CD4-positive, alpha-beta T cell treated with Interleukin-12 subunit alpha and Interleukin-12 subunit beta, for 1 hour (primary cell): ENCODE data around the gene TMUB1.

Experiments
- DNase-seq: peaks from one replicate; pipeline ENCODE4 v3.0.0-alpha.2; 2020

The TMUB1 gene

DNA sequence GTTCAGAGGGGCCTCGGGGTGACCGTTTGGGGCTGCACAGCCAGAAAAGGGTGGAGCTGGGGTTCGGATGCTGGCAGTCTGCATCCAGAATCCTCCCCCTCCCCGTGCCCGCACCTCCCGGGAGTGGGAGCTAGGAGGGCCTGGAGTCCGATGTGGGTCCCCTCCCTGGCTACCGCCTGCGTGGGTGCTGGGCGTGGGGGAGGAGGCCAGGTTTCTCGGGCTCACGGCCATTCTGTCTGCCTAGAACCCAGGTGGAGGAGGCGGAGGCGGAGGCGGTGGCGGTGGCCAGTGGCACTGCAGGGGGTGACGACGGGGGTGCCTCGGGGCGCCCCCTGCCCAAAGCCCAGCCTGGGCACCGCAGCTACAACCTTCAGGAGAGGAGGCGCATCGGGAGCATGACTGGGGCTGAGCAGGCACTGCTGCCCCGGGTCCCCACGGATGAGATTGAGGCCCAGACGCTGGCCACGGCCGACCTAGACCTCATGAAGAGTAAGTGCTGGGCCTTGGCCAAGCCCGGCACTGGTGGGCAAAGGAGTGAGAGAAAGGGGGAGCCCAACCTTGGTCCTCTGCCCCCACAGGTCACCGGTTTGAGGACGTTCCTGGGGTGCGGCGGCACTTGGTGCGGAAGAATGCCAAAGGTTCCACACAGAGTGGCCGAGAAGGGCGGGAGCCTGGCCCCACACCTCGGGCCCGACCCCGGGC, 16.9 kb downstream of the TMUB1 start:
- DNase-seq, result no peak

- no peak for DNase-seq
Observed at GRCh38 chr7:151065516-151065915, 17.8 kb downstream of the TMUB1 start.

GRCh38 chr7:151064993-151065392, 18.3 kb downstream of the TMUB1 start:
- DNase-seq, result no peak

GRCh38 chr7:151064454-151064853, 18.8 kb downstream of the TMUB1 start:
- DNase-seq, result no peak

DNA sequence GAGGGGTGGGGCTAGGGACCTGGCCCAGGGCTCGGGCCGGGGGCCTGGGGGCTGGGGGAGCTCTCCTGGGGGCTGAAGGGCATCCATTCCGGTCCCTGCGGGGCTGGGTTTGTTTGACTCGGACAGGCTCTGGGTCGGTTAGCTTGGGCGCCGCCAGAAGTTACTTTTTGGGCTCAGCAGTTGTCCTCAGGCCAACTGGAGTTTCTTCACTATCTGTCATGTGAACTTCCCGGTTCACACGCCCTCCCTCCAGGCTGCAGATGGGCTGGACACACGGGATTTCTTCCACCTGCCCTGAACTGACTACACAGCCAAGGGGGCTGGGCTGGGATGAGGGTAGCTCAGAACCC, 20.1 kb downstream of the TMUB1 start:
- DNase-seq, result no peak

GRCh38 chr7:151062399-151063211, 20.7 kb downstream of the TMUB1 start:
- DNase-seq, result no peak

GRCh38 chr7:151062111-151062398, 21.2 kb downstream of the TMUB1 start:
- no peak for DNase-seq

- DNase-seq, result no peak
Observed at GRCh38 chr7:151061213-151062110, 21.8 kb downstream of the TMUB1 start.

- peak; percentile 10 for DNase-seq
Observed at GRCh38 chr7:151060416-151061212, 22.7 kb downstream of the TMUB1 start.

DNA sequence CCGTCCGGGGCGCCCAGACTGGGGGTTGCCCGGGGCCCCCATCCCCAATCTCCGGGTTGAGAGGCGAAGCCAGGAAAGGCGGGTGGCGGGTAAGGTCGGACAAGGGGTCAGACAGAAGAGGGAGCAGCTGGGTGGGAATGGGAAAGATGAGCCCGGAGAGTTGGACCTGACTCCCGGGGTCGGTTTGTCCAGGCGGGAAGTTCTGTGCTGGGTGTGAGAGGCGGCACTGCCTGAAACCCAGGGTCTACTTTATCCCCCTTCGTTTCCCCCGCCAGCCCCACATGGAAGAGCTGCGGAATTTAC, 23.2 kb downstream of the TMUB1 start:
- no peak for DNase-seq

DNA sequence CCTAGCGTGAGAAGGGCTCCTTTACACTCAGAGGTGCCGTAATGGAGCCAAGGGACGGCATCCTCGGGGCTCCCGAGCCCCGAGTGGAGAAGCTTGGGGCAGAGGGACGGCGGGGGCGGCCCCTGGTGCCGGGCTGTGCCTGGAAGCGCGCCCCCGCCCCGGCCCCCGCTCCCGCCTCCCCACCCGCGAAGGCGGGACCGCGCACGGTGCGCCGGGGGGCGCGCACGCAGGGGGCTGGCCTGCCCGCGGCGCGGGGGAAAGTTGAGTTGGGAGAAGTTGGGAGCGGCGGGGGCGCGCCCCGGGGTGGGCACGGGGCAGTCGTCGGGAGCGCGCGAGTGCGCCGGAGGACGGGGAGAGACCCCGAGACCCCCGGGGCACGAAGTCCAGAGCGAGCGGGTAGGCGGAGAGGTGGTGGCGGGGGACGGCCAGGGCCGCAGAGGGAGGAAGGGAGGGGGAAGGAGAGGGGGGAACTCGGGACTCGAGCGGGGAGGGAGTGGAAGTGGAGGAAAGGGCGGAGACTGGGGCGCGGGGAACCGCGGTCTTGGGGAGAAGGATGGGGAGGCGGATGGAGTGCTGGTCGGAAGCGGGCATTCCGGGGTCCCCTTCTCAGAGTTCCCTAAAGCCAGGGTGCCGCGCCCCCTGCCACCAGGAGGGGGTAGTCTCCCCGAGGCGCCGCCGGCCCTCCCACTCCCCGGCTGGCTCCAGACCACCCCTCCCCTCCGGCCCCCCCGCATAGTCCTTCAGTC, 23.8 kb downstream of the TMUB1 start, which contains the start of gene SLC4A2:
Gene SLC4A2, plus strand, starts transcription at position 223 of the 746 bp plus-strand sequence. CDS start 2,399 bp downstream, outside the sequence.
- peak; percentile 74 for DNase-seq

- peak; percentile 11 for DNase-seq
Observed at GRCh38 chr7:151058781-151059366, 24.4 kb downstream of the TMUB1 start.

DNA sequence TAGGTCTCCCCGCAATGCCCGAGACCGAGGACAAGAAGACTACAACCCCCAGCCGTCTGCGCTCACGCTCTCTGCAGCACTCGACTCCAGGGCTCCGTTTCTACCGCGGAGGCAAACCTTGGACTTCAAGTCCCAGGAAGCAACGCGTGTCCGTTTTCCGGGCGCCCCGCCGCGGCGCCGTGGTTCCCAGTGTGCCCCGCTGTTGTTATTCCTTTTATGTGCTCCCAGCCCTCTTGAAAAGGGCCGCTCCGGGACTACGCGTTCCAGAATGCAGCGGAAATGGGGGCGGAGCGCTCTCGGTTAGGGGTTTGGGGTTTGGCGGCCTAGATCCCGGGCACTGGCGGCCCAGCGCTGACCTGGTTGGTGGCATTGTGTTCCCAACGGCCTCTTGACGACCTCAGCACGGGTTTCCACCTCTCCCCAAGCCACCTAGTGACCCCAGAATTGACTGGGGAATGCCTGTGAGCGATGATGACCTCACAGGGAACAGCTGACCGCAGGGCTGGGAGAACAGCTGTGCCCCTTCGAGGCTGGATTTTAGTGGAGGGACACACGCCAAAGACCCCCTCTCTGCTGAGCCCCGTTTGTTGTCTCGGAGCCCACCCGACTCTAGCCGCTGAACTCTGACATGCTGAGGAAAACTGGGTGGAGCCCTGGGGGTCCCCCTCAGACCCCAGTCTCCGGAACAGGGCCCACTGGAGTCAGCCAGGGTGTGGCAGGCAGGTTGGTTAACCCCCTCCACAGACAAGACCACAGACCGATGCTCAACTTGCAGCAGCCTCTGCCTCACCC, 25.1 kb downstream of the TMUB1 start:
- DNase-seq, result peak; percentile 98

DNA sequence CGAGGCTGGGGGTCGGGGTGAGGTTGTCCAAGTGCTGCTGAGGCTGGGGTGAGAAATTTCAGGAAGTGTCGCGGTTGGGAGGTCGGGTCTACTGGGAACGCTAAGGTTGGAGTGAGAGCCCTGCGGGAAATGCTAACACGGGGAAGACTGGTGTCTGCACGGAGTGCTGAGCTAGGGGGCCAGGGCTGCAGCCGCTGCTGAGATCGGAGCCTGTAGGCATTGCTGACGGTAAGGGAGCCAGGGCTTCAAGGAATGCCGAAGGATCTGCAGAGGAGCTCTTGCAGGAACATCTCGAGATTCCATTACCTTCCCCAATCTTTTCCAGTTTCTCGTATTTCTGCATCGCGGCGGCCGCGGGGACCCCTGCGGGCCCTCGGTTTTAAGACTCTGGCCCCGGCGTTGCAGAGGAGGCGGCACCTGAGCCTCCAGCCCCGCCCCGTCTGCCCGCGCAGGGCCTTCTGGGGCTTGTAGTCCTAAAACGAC, 25.7 kb downstream of the TMUB1 start, which contains the start of gene CDK5:
Gene CDK5, minus strand, starts transcription at position 392 of the 483 bp plus-strand sequence. Its CDS starts 49 bp downstream, at position 343.
- DNase-seq, result no peak

GRCh38 chr7:151056666-151057505, 26.4 kb downstream of the TMUB1 start:
- DNase-seq, result no peak

- DNase-seq, result no peak
Observed at GRCh38 chr7:151056283-151056665, 27.0 kb downstream of the TMUB1 start.

DNA sequence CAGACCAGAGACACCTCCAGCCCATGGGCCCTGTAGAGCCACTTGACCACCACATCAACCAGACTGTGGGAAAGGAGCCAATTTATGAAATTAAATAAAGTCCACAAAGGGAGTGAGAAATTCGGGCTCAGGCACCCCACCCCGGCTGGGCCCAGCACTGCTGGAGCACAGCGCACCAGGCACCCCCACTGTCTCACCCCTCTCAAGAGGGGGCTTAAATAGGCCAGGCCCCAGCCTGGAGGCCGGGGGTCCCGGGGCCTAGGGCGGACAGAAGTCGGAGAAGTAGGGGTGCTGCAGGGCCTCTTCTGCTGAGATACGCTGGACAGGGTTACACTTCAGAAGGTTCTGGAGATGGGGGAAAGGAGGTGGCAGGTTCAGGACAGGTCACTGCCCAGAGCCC, 29.5 kb downstream of the TMUB1 start:
- DNase-seq, result no peak

GRCh38 chr7:151053096-151053495, 30.2 kb downstream of the TMUB1 start:
- DNase-seq, result no peak

- DNase-seq, result peak; percentile 57
Observed at GRCh38 chr7:151051108-151051507, 32.2 kb downstream of the TMUB1 start.
